LNCAP (cell line): ENCODE data around the gene JPT2.

ENCODE experiments used
- TF ChIP-seq, protein P1 (sequence below): fragments of 450-650 bp; IDR thresholded peaks from 2 replicates; pipeline ENCODE4 v1.5.1; 2017; ENCODE audit warnings: mild to moderate bottlenecking

Gene JPT2

DNA sequence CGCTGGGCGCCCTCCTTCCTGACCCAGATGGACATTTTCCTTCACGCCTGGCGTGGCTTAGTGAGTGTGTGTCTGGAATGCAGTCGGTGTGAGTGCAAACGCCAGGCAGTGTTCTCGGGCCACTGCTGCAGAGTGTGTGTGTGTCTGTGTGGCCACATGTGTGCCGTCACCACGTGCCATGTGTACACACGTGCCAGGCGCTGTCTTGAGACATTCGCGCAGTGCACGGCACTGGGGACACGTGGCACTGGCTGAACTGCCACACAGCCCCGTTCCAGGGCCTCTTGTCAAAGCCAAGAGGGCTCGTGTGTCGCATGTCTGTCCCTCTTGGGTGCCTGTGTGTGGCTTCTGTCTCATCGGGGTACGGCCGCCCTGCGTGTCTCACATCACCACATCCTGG lies 56.7 kb downstream of the JPT2 start:
- TF ChIP-seq, protein P1, sequence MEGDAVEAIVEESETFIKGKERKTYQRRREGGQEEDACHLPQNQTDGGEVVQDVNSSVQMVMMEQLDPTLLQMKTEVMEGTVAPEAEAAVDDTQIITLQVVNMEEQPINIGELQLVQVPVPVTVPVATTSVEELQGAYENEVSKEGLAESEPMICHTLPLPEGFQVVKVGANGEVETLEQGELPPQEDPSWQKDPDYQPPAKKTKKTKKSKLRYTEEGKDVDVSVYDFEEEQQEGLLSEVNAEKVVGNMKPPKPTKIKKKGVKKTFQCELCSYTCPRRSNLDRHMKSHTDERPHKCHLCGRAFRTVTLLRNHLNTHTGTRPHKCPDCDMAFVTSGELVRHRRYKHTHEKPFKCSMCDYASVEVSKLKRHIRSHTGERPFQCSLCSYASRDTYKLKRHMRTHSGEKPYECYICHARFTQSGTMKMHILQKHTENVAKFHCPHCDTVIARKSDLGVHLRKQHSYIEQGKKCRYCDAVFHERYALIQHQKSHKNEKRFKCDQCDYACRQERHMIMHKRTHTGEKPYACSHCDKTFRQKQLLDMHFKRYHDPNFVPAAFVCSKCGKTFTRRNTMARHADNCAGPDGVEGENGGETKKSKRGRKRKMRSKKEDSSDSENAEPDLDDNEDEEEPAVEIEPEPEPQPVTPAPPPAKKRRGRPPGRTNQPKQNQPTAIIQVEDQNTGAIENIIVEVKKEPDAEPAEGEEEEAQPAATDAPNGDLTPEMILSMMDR: no peak

- TF ChIP-seq, protein P1: no peak
Measured at GRCh38 chr16:1740234-1740633, 62.2 kb downstream of the JPT2 start.

DNA sequence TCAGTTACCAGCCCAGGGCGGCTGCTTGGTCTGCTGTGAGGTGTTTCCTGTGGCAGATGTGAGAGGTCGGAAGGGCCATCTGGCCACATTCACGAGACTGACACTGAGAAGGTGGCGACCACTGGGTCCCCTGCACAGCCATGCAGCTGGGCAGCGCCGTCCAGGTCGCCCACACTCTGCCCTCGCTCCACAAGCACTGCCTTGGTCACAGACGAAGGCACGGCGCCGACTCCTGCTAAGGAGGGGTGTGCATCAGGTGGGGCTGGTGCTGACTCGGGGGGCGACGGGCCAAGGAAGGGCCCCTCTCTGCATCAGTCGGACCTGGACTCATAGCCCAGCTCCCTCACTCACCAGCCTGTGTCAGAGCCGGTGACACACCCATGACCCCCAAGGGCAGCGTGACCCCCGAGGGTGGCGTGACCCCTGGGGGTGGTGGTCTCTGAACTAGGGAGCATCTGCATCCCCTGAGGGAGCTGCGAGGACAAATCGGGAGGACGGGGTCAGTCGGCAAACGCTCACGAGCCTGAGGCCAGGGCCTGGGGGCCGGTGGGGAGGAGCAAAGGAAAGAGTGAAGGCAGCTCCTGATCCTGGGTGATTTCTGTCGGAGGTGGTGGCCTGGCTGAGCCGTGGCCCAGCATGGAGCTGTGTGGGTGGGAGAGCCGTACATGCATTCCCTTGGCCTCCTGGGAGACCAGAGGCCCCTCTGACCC lies 62.9 kb downstream of the JPT2 start:
- TF ChIP-seq, protein P1: no peak

GRCh38 chr16:1741553-1742165 lies 63.6 kb downstream of the JPT2 start:
- TF ChIP-seq, protein P1: no peak

GRCh38 chr16:1743376-1744337 lies 65.6 kb downstream of the JPT2 start:
- TF ChIP-seq, protein P1: no peak

- TF ChIP-seq, protein P1: no peak
Measured at GRCh38 chr16:1744338-1744840, 66.3 kb downstream of the JPT2 start.

DNA sequence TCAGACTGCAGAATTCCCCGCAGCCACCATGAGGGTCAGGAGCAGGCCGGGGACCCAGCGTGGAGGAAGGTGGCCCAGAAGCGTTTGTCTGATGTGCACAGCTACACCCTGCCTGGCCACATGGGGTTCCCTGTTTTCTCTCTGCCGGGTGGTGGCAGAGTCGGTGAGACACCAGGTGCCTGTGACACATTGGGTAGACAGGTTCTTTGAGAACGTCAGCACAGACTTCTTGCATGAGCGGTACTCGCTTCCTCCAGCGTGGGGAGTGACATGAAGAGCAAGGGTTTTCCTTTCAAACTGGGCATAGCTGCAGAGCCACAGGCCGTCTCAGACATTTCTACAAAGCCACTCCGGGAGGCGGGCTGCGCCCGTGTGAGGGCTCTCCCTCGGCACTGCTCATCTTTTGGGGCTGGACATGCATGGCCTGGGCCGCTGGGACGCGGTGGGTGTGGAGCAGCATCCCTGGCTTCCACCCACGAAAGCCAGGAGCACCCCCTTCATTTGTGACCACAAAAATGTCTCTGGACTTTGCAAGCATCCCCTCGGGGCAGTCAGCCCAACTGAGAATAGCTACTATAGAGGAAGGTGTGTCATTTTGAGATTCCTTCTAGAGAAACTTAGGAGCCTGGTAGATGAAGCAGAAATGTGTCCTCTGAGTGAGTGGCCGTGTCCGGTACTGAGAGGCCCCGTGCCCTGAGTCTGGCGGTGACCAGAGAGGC lies 67.3 kb downstream of the JPT2 start:
- TF ChIP-seq, protein P1: no peak
